Fibroblast of skin of right biceps (primary cell): Measurements from ENCODE around the gene SLC30A3.
"Not testable (repeated sequence)": the region's sequence is repeated elsewhere in the genome, so short reads cannot be mapped to it uniquely, and the experiment has no call there.

Experiments
- DNase-seq: peaks from one replicate; pipeline ENCODE4 v3.0.0-alpha.2; 2013

Gene SLC30A3

GRCh38 chr2:27262379-27263286 is at the start of gene SLC30A3:
SLC30A3 (minus strand) TSS chr2:27263047; CDS start chr2:27262906, 141 bp downstream.
- peak; percentile 22 for DNase-seq

GRCh38 chr2:27312152-27312551 is 49.3 kb upstream of the SLC30A3 start:
- no peak for DNase-seq

- no peak for DNase-seq
Observed at GRCh38 chr2:27309651-27310050, 46.8 kb upstream of the SLC30A3 start.

GRCh38 chr2:27308359-27308881 is 45.6 kb upstream of the SLC30A3 start, which contains the start of gene UCN:
UCN (minus strand) TSS chr2:27308445; CDS start chr2:27307895, 550 bp downstream.
- DNase-seq = peak; percentile 35

GRCh38 chr2:27307545-27308358 is 44.9 kb upstream of the SLC30A3 start:
- no peak for DNase-seq

GRCh38 chr2:27307287-27307544 is 44.4 kb upstream of the SLC30A3 start:
- no peak for DNase-seq

GRCh38 chr2:27306573-27307286 is 43.9 kb upstream of the SLC30A3 start:
- no peak for DNase-seq

- no peak for DNase-seq
Observed at GRCh38 chr2:27306136-27306535, 43.3 kb upstream of the SLC30A3 start.

- no peak for DNase-seq
Observed at GRCh38 chr2:27305516-27305915, 42.7 kb upstream of the SLC30A3 start.

- DNase-seq = no peak
Observed at GRCh38 chr2:27304488-27305240, 41.8 kb upstream of the SLC30A3 start.

- peak; percentile 67 for DNase-seq
Observed at GRCh38 chr2:27303093-27304025, 40.5 kb upstream of the SLC30A3 start.

GRCh38 chr2:27300606-27301005 is 37.8 kb upstream of the SLC30A3 start:
- DNase-seq = not testable (repeated sequence)

GRCh38 chr2:27298391-27299080 is 35.7 kb upstream of the SLC30A3 start:
- no peak for DNase-seq

GRCh38 chr2:27297195-27297594 is 34.3 kb upstream of the SLC30A3 start:
- no peak for DNase-seq

GRCh38 chr2:27296481-27296880 is 33.6 kb upstream of the SLC30A3 start:
- DNase-seq = no peak

GRCh38 chr2:27294928-27295327 is 32.1 kb upstream of the SLC30A3 start:
- DNase-seq = no peak

GRCh38 chr2:27291865-27292264 is 29.0 kb upstream of the SLC30A3 start:
- no peak for DNase-seq

GRCh38 chr2:27290549-27290948 is 27.7 kb upstream of the SLC30A3 start:
- DNase-seq = no peak

- DNase-seq = no peak
Observed at GRCh38 chr2:27288610-27289009, 25.8 kb upstream of the SLC30A3 start.

- DNase-seq = no peak
Observed at GRCh38 chr2:27285481-27285880, 22.6 kb upstream of the SLC30A3 start.
